OCI-LY3 (cell line): Measurements from ENCODE around the gene LACRT.

ENCODE experiments used
- H2AFZ ChIP-seq: fragments of 200-600, 300-600 bp; shearing (Covaris generic); 2 replicates; pipeline ENCODE4 v1.6.0; 2014; ENCODE audit warnings: antibody characterized with exemption, low read depth, low read length
- H3K27ac ChIP-seq: fragments of 200-600, 300-600 bp; sonication (generic); 2 replicates; pipeline ENCODE4 v1.5.1; 2014; ENCODE audit warnings: mild to moderate bottlenecking, low read length, moderate library complexity, mixed read lengths
- H3K27me3 ChIP-seq: fragments of 200-600, 300-600 bp; sonication (generic); 2 replicates; pipeline ENCODE4 v1.6.1; 2014; ENCODE audit warnings: low read depth, low read length, mixed read lengths
- H3K36me3 ChIP-seq: fragments of 200-600, 300-600 bp; sonication (generic); replicated peaks from 2 replicates; pipeline ENCODE3; 2014; ENCODE audit warnings: low read depth, low read length, mixed read lengths
- H3K4me1 ChIP-seq: fragments of 300-600, 200-600 bp; sonication (generic); 2 replicates; pipeline ENCODE4 v1.6.1; 2014; ENCODE audit warnings: low read length, mixed read lengths
- H3K4me2 ChIP-seq: fragments of 200-600, 300-600 bp; sonication (generic); 2 replicates; pipeline ENCODE4 v1.6.1; 2014; ENCODE audit warnings: low read length, mixed read lengths
- H3K4me3 ChIP-seq: fragments of 300-600, 200-600 bp; sonication (generic); 2 replicates; pipeline ENCODE4 v1.5.1; 2014; ENCODE audit warnings: antibody characterized with exemption, mild to moderate bottlenecking, low read length, moderate library complexity
- H3K79me2 ChIP-seq: fragments of 300-600, 200-600 bp; shearing (Covaris generic); 2 replicates; pipeline ENCODE4 v1.6.1; 2014; ENCODE audit warnings: mild to moderate bottlenecking, low read length, mixed read lengths
- H3K9ac ChIP-seq: fragments of 300-600, 200-600 bp; shearing (Covaris generic); 2 replicates; pipeline ENCODE4 v1.6.0; 2014; ENCODE audit warnings: mild to moderate bottlenecking, low read length, moderate library complexity
- H3K9me3 ChIP-seq: fragments of 200-600, 300-600 bp; shearing (Covaris generic); 2 replicates; pipeline ENCODE4 v1.6.1; 2014; ENCODE audit warnings: low read length, mixed read lengths; ENCODE audit not compliant: insufficient read depth
- H4K20me1 ChIP-seq: fragments of 200-600, 300-600 bp; sonication (generic); 2 replicates; pipeline ENCODE4 v1.6.1; 2016; ENCODE audit warnings: low read length, mixed read lengths; ENCODE audit not compliant: insufficient read depth
- EZH2phosphoT487 ChIP-seq: fragments of 200-600 bp; shearing (Covaris generic); IDR thresholded peaks from 2 replicates; pipeline ENCODE4 v1.6.1; 2018; ENCODE audit warnings: antibody characterized with exemption, mixed run types, low read depth
- TF ChIP-seq, protein P1 (sequence below): fragments of 200-600, 300-600 bp; sonication (generic); IDR thresholded peaks from 2 replicates; pipeline ENCODE4 v1.5.1; 2014; ENCODE audit warnings: antibody characterized with exemption, low read length, low read depth

The LACRT gene

DNA sequence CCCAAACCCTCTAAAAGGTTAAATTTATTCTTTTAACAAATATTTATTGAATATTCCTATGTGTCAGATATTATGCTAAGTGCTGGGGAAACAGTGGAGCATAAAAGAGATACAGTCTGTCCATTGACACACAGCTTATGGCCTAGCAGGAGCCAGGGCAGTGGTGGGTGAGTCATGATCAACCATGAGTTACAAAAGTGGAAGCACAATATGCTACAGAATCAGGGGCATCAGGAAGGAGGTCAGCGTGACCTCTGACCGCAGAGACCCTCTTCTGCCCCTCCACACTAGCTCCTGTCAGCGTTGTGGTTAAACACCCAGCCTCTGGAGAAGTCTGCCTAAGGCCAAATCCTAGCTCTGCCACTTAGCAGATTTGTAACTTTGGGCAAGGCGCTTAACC lies 41.6 kb downstream of the LACRT start:
- H3K4me2 ChIP-seq: no peak overlapping the region
- H3K9me3 ChIP-seq: no peaks in the 10 kb centered on the region
- TF ChIP-seq, protein P1, sequence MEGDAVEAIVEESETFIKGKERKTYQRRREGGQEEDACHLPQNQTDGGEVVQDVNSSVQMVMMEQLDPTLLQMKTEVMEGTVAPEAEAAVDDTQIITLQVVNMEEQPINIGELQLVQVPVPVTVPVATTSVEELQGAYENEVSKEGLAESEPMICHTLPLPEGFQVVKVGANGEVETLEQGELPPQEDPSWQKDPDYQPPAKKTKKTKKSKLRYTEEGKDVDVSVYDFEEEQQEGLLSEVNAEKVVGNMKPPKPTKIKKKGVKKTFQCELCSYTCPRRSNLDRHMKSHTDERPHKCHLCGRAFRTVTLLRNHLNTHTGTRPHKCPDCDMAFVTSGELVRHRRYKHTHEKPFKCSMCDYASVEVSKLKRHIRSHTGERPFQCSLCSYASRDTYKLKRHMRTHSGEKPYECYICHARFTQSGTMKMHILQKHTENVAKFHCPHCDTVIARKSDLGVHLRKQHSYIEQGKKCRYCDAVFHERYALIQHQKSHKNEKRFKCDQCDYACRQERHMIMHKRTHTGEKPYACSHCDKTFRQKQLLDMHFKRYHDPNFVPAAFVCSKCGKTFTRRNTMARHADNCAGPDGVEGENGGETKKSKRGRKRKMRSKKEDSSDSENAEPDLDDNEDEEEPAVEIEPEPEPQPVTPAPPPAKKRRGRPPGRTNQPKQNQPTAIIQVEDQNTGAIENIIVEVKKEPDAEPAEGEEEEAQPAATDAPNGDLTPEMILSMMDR: no peak
- TF ChIP-seq EZH2phosphoT487: no peak
- H3K4me1 ChIP-seq: no peaks in the 10 kb centered on the region; the same call in 1 of the 2 replicates
- H3K79me2 ChIP-seq: no peaks in the 10 kb centered on the region
- H3K4me3 ChIP-seq: no peak overlapping the region
- H3K27me3 ChIP-seq: peaks cover 8% of the 10 kb centered on the region
- no peaks in the 10 kb centered on the region for H3K36me3 ChIP-seq
- H2AFZ ChIP-seq: no peak overlapping the region
- no peak overlapping the region for H3K9ac ChIP-seq
- no peak overlapping the region for H3K27ac ChIP-seq
- no peaks in the 10 kb centered on the region for H4K20me1 ChIP-seq

DNA sequence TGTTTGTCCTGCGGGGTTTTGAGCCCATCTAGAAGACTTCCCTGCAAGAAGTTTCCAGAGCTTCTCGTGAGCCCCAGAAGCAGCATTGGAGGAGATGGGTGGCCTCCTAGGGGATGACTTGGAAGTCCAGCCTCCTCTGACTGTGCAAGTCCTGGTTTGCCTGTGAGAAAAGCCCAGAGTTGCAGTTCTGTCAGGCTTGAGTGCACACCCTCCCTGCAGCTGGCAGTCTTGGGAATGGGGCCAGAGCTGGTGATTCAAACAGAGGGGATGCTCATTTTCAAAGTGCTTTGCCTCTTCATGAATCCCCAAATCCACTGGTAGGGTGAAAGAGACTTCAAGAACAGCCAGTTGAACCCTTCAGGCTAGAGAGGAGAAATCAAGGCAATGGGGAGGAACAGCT lies 42.4 kb downstream of the LACRT start:
- no peaks in the 10 kb centered on the region for H3K36me3 ChIP-seq
- TF ChIP-seq, protein P1: no peak
- TF ChIP-seq EZH2phosphoT487: no peak
- H3K9me3 ChIP-seq: no peaks in the 10 kb centered on the region
- no peak overlapping the region for H2AFZ ChIP-seq
- no peak overlapping the region for H3K4me3 ChIP-seq
- no peaks in the 10 kb centered on the region; the same call in 1 of the 2 replicates for H3K4me1 ChIP-seq
- no peaks in the 10 kb centered on the region for H3K79me2 ChIP-seq
- H3K9ac ChIP-seq: no peak overlapping the region
- H3K27me3 ChIP-seq: peaks cover 8% of the 10 kb centered on the region
- no peak overlapping the region for H3K4me2 ChIP-seq
- no peak overlapping the region for H3K27ac ChIP-seq
- no peaks in the 10 kb centered on the region for H4K20me1 ChIP-seq

GRCh38 chr12:54590978-54591591 lies 43.6 kb downstream of the LACRT start:
- Histone ChIP-seq H3K4me3 (no peak overlapping the region), H4K20me1 (no peaks in the 10 kb centered on the region), H3K9me3 (no peaks in the 10 kb centered on the region), H3K9ac (no peak overlapping the region), H3K36me3 (no peaks in the 10 kb centered on the region), H3K27ac (no peak overlapping the region), H3K27me3 (peaks cover 8% of the 10 kb centered on the region), H3K79me2 (no peaks in the 10 kb centered on the region), H2AFZ (no peak overlapping the region), H3K4me1 (no peaks in the 10 kb centered on the region), H3K4me2 (no peak overlapping the region)
- TF ChIP-seq, protein P1: no peak
- no peak for TF ChIP-seq EZH2phosphoT487

- no peaks in the 10 kb centered on the region for H3K4me1 ChIP-seq
- H3K4me2 ChIP-seq: no peak overlapping the region
- H3K27me3 ChIP-seq: peaks cover 11% of the 10 kb centered on the region
- H4K20me1 ChIP-seq: no peaks in the 10 kb centered on the region
- no peak overlapping the region for H3K27ac ChIP-seq
- H3K4me3 ChIP-seq: no peak overlapping the region
- no peaks in the 10 kb centered on the region for H3K36me3 ChIP-seq
- H2AFZ ChIP-seq: no peak overlapping the region
- H3K9ac ChIP-seq: no peak overlapping the region
- H3K9me3 ChIP-seq: no peaks in the 10 kb centered on the region
- TF ChIP-seq EZH2phosphoT487: no peak
- TF ChIP-seq, protein P1: no peak
- no peaks in the 10 kb centered on the region for H3K79me2 ChIP-seq
These were observed 44.7 kb downstream of the LACRT start for GRCh38 chr12:54589964-54590363.
